HG03064 (cell line): ENCODE data around the gene SGMS1.
A peak's percentile ranks its signal among the peaks of the same experiment; 100 is the strongest.

Source experiments
- ATAC-seq: cut with Tn5 transposase; IDR thresholded peaks from one replicate; pipeline ENCODE4 v1.9.1; 2021; ENCODE audit warnings: low read depth; ENCODE audit not compliant: unreplicated experiment

SGMS1 gene

DNA sequence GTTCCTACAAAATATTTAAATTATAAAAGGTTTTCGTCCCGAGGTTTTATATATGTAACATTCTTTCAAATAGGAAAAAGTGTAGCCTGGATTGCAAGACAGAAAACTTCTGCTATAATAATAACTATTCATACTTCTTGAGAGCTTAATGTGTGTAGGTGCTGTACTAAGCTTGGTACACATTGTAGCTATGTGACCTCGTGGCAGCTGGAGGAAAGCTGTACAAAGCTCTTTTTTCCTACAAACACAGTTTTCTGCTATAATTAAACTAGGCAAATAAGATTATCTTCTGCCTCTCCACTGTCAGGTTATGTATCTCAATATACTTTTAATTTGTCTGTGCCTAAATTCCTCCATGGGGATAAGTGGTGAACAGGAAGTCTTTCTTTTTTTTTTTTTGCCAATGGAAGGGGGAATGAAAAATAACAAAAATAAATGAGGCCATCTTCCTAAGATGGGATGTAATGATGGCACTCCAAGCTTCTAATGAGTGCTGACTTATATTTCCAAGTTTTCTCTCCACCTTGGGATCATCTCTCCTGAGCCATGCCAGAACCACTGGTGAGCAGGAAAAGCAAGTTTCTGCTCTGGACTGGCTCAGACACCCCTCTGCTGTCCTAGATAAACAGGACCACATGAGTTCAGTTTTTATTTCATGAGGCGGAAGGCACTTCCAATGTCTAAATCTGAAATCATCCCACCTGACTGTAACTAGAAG, 9.9 kb downstream of the SGMS1 start:
- no peak for ATAC-seq

- ATAC-seq = no peak
Measured at GRCh38 chr10:50613150-50613549, 10.6 kb downstream of the SGMS1 start.

- no peak for ATAC-seq
Measured at GRCh38 chr10:50610368-50610767, 13.4 kb downstream of the SGMS1 start.

DNA sequence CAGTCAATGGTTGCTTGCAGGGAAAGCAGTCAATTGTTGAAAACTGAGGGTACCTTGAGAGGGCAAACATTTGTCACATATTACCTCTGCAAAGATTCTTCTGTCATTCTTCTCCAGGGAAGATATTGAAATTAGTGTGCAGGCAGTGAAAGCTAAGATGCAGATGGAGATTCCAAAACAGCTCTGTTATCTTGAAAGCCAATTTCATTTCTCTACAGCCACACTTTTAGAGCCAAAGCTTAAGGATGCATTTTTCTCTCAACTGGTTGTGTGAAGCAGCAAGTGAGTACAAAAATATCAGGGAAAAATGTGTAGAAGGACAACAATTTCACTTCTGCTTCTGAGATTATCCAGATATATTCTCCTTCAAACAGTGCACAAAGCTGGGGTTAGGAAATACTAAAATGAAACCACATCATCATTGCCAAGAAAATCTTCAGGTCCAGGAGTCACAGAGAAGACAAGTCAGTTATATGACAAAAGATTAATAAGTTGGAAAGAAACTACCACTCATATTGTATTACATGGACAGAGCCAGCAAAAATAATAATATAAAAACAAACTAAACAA, 16.3 kb downstream of the SGMS1 start:
- ATAC-seq = no peak

GRCh38 chr10:50605951-50606270, 17.8 kb downstream of the SGMS1 start:
- ATAC-seq = no peak

- peak; percentile 84 for ATAC-seq
Measured at GRCh38 chr10:50605269-50605950, 18.3 kb downstream of the SGMS1 start.

DNA sequence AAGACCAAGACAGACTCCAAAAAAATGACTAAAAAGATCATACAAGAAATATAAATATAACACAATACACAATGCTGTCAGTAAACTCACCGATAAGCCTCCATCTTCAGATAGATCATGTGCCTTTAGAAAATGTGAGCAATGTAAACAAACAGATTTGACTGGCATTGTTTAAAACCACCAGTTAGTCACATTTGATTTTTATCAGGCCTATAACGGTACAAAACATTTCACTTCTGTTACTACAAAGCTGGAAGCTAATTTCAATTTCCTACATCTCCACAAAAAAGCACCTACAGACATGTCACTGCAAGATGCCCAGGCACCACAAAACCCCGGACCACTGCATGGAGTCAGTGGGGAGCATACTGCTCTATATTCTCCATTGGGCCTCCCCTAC, 18.9 kb downstream of the SGMS1 start:
- ATAC-seq = no peak

DNA sequence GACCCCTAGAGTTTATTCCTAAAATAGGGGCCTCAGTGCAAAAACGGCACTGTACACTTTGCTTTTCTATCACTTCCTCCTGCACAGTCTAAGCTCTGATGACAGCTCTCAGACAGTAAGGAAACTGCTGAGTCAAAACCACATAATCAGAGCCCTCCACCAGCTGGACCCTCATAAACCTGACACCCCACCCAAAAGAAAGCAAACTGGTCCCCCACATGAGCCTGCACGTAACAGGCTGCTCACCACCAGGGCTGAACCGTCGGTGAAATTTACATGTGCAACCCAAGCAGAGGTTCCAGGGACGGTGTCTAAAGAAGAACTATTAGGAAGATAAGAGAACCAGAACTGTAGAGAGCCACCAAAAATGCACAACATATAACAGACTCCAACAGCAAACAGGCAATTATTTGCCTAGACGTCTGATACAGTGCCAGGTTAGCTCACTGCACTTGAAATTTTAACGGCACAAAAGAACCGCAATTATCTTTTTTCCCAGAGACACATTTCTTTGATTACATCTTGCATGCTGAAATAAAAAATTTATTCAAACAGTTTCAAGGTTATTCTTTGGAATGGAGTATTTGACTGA, 19.6 kb downstream of the SGMS1 start:
- ATAC-seq = peak; percentile 51

DNA sequence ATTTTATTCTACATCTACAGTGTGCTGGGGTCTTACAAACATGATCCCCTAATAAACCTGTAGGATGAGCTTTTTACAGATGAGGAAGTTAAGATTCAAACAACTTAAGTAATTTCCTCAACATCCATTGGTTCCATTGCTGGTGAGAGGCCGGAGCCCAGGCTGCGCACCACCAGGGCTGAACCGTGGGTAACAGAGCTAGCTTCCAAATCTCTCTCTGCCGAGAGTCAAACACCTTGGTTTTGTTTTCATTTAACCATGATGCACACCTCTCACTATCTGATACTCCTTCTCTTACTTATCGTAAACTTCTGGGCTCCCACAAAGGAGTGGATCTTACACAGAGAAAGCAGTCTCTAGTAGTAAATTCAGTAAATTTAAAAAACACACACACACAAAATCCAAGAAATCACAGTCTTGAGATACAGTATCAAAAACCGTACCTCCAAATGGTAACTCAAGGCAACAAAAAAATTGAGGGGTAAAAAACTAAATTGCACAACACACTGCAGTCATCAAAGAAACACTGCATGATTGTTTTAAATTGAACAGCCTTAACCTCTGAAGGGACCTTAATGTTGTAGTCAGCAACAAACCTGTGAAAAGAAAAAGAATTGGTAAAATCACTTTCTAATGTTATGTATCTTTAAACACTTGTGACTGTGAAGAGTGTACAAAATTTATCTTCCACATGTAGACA, 20.5 kb downstream of the SGMS1 start:
- ATAC-seq = no peak

GRCh38 chr10:50601974-50602373, 21.8 kb downstream of the SGMS1 start:
- no peak for ATAC-seq

DNA sequence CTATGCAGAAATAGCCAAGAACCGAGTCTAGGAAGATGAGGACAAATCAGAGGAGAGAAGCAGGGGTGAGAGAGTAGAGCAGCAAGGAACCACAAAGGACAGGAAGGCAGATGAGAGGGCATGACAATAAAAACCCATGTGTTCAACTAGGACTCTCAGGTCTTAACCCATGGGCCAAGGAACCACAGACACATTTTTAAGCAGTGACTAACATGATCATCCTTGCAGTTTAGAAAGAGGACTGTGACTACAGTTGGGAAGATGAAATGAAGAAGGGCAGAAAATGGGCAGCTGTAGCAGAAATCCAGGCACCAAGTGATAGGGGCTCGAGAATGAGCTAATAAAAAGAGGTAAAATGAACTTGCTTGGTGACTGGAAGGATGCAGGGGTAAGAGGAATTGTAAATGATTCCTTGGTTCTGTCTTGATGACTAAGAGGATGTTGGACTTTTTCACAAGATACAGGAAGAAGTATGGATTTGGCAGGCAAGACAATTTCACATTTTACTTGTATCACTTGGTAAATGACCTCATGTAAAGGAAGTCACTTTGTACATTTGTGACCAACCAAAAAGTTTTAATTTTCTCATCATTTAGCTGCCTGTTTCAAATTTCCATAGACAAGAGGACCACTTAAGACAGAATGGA, 22.8 kb downstream of the SGMS1 start:
- no peak for ATAC-seq

GRCh38 chr10:50600286-50600685, 23.5 kb downstream of the SGMS1 start:
- ATAC-seq = no peak

DNA sequence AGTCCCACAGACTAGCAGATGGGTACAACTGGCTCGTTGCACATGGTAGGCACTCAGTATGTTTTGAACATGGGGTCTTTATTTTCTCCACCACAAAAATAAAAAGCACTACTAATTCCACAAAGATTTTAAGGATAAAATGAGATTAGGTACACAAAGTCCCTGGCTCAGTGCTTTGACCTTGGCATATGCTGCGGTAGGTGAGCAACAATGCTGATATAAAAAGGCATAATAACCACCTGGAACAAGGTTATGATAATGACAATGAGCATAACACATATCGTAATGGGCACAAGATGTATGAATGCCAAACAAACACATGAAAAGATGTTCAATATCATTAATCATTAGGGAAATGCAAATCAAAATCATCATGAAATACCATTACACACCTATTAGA, 26.9 kb downstream of the SGMS1 start:
- no peak for ATAC-seq

GRCh38 chr10:50596456-50596855, 27.3 kb downstream of the SGMS1 start:
- no peak for ATAC-seq

DNA sequence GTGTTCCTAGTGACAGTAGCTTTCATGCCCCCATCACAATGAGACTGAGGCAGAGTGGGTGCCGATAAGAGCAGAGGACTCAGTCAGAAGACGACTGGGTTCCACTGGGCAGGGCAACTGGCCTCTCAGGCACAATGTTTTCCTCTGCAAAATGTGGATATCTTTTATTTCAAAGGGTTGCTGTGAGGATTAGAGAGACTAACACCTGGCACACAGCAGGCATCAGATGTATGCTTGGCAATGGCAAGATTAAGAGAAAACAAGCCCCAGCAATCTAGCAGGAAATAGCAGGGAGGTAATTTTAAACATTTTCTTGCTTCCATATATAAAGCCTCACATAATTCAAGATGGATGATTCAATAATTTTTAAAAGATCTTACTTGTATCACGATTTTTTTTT, 28.0 kb downstream of the SGMS1 start:
- no peak for ATAC-seq

GRCh38 chr10:50593523-50594376, 30.0 kb downstream of the SGMS1 start:
- ATAC-seq = no peak

- no peak for ATAC-seq
Measured at GRCh38 chr10:50592961-50593418, 30.8 kb downstream of the SGMS1 start.

DNA sequence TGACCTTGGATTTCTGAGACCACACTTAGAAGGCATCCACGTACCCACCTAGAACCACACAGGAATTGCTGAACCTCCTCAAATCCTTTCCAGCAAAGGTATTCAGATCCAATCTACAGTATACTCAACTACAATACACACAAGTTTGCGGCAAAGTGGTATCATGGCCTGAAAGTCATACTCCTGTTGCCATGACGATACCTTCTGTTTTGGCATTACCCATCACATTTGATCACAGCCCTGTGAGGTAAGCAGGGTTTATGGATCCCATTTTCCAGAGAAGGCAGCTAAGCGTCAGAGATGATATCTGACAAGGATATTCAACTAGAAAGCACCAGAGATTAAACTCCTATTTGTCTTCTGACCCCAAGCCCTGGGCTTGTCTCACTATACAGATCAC, 32.8 kb downstream of the SGMS1 start:
- no peak for ATAC-seq

- no peak for ATAC-seq
Measured at GRCh38 chr10:50586740-50587088, 37.0 kb downstream of the SGMS1 start.
